ENCODE data around the gene SPESP1.

SPESP1 gene

GRCh38 chr15:68930268-68931022 is at the start of gene SPESP1:
Gene SPESP1 (plus strand): TSS chr15:68930525. CDS start chr15:68930654, 129 bp downstream.
- DNase-seq (ENCODE audit: low read depth in 2 of 2): peak; percentile 27 to 31

- no peak for DNase-seq (ENCODE audit: low read depth in 2 of 2)
Measured at GRCh38 chr15:68885070-68885469, 45.3 kb upstream of the SPESP1 start.

GRCh38 chr15:68887120-68887519 is 43.2 kb upstream of the SPESP1 start:
- DNase-seq (ENCODE audit: low read depth in 2 of 2): no peak

GRCh38 chr15:68887819-68888218 is 42.5 kb upstream of the SPESP1 start:
- no peak for DNase-seq (ENCODE audit: low read depth in 2 of 2)

GRCh38 chr15:68888419-68888818 is 41.9 kb upstream of the SPESP1 start:
- DNase-seq (ENCODE audit: low read depth in 2 of 2): no peak

- no peak for DNase-seq (ENCODE audit: low read depth in 2 of 2)
Measured at GRCh38 chr15:68894208-68894607, 36.1 kb upstream of the SPESP1 start.

- no peak for DNase-seq (ENCODE audit: low read depth in 2 of 2)
Measured at GRCh38 chr15:68896178-68896577, 34.1 kb upstream of the SPESP1 start.

- DNase-seq (ENCODE audit: low read depth in 2 of 2): no peak
Measured at GRCh38 chr15:68897016-68897415, 33.3 kb upstream of the SPESP1 start.

- no peak for DNase-seq (ENCODE audit: low read depth in 2 of 2)
Measured at GRCh38 chr15:68900027-68900426, 30.3 kb upstream of the SPESP1 start.

GRCh38 chr15:68907396-68907923 is 22.9 kb upstream of the SPESP1 start:
- DNase-seq (ENCODE audit: low read depth in 2 of 2): no peak

GRCh38 chr15:68909601-68910100 is 20.7 kb upstream of the SPESP1 start:
- DNase-seq (ENCODE audit: low read depth in 2 of 2): no peak

GRCh38 chr15:68910341-68910740 is 20.0 kb upstream of the SPESP1 start:
- DNase-seq (ENCODE audit: low read depth in 2 of 2): no peak

- no peak for DNase-seq (ENCODE audit: low read depth in 2 of 2)
Measured at GRCh38 chr15:68910816-68911215, 19.5 kb upstream of the SPESP1 start.

GRCh38 chr15:68921926-68922325 is 8.4 kb upstream of the SPESP1 start:
- no peak for DNase-seq (ENCODE audit: low read depth in 2 of 2)

GRCh38 chr15:68924866-68925560 is 5.3 kb upstream of the SPESP1 start:
- peak; percentile 20 to 59 for DNase-seq (ENCODE audit: low read depth in 2 of 2)

- no peak for DNase-seq (ENCODE audit: low read depth in 2 of 2)
Measured at GRCh38 chr15:68933001-68933400, 2.7 kb downstream of the SPESP1 start.

- DNase-seq (ENCODE audit: low read depth in 2 of 2): no peak
Measured at GRCh38 chr15:68934341-68934740, 4.0 kb downstream of the SPESP1 start.

GRCh38 chr15:68935400-68935937 is 5.1 kb downstream of the SPESP1 start:
- DNase-seq (ENCODE audit: low read depth in 2 of 2): no peak

- no peak for DNase-seq (ENCODE audit: low read depth in 2 of 2)
Measured at GRCh38 chr15:68939501-68939900, 9.2 kb downstream of the SPESP1 start.

- DNase-seq (ENCODE audit: low read depth in 2 of 2): no peak
Measured at GRCh38 chr15:68951813-68952212, 21.5 kb downstream of the SPESP1 start.

- DNase-seq (ENCODE audit: low read depth in 2 of 2): no peak
Measured at GRCh38 chr15:68957696-68958095, 27.4 kb downstream of the SPESP1 start.

- DNase-seq (ENCODE audit: low read depth in 2 of 2): no peak
Measured at GRCh38 chr15:68958597-68958996, 28.3 kb downstream of the SPESP1 start.

GRCh38 chr15:68962465-68962864 is 32.1 kb downstream of the SPESP1 start:
- DNase-seq (ENCODE audit: low read depth in 2 of 2): no peak

Data from activated CD4-positive, alpha-beta T cell treated with anti-CD3 and anti-CD28 coated beads for 24 hours (primary cell).